NCI-H748 (cell line): ENCODE data around the gene CCDC172.

Experiments used
- DNase-seq: peaks from one replicate; lab custom pipeline; 2025; ENCODE audit not compliant: unreplicated experiment; lab: John Stamatoyannopoulos, UW

The CCDC172 gene, protein sequence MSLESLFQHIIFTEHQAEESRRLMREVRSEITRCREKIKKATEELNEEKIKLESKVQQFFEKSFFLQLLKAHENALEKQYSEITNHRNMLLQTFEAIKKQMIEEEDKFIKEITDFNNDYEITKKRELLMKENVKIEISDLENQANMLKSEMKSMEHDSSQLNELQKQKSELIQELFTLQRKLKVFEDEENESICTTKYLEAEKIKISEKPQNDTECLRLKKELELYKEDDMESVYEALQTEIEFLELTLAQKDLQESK

DNA sequence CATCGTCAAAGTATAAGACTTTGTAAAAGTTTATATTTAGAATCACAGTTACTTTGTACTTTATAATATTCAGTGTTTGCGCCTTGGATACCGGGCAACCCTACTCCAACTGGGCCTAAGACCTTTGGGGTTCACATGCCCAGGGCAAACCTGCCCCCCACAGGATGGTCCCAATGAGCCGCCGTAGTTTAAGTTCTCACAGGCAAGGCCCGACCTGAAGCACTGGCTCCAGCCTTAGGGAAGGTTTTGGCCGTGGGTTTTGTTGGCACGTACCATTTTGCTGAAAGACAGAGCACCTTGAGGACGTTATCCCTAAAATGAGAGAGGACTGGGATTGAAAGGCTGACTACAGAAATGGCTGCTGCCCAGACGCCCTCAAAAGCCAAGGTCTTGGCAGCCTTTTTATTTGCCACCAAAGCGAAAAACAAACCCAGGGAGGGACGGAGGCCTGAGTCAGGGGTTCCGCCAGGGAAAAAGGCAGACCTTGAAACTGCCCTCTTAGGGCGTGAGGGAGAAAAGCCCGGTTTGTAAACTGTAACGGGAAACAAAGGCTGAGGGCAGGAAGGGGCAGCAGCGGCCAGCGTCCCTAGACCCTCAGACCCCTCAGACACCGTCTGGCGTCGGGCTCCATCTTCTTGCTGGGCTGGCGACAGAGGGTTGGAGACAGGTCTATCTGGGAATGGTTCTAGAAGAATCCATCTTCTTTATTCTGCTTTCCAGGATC is at the start of gene CCDC172:
Gene CCDC172, plus strand, starts transcription at position 222 of the 724 bp plus-strand sequence. CDS start 564 bp downstream, outside the sequence.
- no peak for DNase-seq

DNA sequence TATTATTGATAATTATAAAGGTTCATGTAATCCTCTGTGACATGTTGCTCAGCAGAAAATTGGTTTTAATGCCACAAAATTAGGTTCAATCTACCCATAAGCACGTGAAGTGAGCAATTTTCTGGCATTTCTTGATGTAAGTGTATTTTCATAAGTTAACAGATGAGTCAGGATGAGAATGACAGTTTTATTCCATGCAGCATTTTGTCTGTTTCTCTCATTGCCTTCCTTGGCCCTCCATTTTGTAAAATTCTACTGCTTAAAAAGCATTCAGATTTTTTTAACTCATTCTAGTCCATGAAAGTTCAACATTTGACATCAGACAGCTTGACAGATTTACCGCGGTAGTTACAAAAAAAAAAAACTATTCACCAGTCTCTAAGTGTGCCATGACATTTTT is 47.3 kb upstream of the CCDC172 start:
- DNase-seq = no peak

DNA sequence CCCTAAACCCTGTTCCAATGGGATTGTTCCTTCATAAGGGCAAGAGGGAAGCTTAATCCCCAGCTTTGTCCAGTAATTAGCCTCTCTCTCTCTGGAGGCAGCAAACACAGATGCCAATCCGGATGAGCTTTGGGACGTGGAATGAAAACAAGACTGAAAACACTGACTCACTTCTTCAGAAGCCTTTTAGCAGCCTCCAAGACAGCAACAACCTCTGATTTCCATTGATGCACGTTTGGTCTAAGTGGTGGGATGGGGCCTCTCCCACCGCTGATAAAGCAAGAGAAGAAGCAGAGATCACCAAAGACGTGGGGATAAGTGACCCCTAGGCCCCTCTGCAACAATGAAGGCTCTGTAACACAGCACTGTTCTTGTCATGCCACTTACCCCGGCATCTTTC is 45.4 kb upstream of the CCDC172 start:
- DNase-seq = no peak

DNA sequence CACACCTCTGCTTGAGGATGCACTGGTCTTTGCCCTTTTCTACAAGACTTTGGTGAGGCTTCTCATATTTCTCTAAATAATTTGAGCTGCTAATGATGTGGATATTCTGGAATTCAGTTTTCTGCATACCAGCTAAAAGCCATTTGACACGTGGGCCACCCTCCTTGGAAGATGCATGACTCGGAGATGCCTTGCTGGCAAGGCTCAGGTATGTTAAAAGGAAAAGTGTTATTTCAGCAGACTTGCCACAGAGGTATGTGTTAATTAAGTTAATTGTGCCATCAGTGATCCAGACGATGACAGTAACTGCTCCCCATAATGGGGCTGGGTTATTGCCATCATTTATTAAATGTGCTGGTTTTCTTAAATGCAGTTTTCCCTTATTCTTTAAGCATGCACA is 42.5 kb upstream of the CCDC172 start:
- no peak for DNase-seq

DNA sequence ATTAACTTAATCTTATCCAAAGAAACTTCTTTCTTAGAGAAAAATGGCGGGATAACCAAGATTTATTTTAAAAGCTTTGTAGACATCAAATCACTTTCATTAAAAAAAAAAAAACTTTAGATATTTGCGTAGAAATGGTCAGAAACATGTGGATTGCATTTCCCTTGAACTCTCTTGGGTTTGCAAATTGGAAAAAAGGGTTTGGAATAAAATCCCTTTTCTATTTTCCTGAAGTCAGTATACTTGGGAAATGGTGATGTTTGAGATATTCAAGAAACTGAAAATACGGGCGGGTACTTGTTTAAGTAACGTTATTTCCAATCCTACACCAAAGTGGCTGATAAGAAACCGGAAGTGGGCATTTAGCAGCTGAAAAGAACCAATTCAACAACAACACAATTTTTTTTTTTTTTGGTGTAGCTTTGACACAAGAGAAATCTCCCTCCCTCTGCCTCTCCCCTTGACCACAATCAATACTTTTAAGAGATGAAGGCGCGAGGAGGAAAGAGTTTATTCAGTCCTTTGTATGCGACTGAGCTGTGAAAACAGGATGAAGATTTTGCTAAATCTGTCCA is 37.5 kb upstream of the CCDC172 start:
- no peak for DNase-seq

DNA sequence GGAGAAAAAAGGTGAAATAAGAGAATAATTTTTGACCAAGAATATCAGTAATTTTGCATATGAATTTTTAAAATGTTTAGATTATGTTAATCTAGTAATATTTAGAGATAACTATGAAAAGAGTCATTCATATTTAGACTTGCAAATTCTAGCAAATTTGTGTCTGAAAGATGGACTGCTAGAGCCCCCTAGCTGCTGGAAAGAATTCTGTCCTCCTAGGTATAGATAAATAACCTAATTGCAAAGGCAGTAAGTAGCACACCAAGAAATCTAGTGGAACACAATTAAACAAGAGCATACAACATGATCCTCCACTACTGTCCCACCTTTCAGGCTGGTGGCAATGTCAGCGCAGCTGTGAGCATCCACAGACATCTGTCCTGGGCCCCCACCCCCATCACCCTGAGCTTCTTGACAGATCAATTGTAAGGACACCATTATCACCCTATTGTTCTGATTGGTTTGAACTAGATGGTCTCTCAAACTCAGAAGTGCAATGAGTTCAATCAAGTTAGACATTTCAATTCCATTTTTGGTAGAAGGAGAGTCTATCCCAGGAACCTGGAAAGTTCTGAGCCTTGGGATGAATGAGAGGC is 36.2 kb upstream of the CCDC172 start:
- peak; percentile 8 for DNase-seq

DNA sequence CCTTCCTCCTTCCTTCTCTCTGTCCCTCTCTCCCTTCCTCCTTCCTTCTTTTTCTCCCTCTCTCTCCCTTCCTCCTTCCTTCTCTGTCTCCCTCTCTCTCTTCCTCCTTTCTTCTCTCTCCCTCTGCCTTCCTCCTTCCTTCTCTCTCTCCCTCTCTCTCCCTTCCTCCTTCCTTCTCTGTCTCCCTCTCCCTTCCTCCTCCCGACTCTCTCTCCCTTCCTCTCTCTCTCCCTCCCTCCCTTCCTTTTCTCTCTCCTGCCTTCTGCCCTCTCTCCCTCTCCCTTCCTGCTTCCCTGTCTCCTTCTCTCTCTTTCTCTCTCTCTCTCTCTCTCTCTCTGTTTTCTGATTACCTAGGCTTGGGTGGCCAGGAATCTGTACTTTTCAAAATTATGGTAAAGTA is 34.6 kb upstream of the CCDC172 start:
- no peak for DNase-seq

DNA sequence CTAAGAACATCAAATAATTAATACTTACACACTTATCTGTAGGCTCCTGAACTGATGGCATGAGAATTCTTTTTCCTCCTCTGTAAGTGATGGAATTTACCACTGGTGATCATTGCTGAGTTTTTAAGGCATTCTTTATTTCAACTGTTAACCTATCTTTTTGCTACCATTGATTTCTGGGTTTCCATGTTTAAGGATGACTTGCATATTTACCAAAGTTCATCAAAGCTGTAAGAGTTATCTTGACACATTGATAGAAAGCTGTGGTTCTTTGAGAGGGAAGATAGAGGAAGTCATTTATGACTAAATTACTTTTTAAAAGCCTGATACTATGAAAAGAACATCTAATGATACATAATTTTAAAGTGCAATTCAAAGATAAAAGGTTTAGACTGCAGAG is 31.8 kb upstream of the CCDC172 start:
- DNase-seq = no peak

DNA sequence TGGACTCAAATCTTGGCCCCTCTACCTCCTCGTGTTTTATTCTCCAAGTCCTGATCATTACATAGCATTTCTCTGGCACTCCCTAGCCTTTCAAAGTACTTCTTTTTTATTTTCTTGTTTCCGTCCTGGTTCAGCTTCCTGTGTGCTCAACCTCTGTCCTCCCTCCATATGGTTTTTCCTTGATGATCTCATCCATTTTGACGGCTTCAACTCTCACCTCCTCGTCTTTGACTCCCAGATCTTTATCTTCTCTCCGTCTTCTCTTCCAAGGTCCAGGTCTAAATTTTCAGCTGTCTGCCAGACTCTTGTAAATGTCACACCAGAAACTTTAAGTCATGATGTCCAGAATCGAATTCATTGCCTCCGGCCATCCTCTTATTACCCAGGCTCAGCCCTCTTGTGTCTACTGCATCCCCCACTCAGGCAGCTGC is 27.9 kb upstream of the CCDC172 start:
- no peak for DNase-seq

DNA sequence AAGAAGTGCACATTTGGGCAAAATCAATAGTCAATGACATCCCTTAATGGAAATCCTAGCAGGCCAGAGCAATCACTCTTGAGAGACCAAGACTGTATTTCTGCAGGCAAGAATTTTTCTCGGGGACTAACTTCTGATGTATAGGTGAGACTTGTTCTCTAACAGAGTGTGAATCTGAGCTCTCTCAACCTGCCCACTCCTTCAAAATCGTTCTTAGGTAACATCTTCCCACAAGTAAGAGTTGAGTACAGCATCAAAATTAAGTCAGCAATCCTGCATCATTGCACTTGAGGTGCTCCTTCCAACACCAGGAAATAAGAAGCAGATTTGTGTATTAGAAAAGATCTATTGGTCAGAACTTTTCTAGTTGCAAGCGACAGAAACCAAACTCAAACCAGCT is 25.7 kb upstream of the CCDC172 start:
- no peak for DNase-seq

DNA sequence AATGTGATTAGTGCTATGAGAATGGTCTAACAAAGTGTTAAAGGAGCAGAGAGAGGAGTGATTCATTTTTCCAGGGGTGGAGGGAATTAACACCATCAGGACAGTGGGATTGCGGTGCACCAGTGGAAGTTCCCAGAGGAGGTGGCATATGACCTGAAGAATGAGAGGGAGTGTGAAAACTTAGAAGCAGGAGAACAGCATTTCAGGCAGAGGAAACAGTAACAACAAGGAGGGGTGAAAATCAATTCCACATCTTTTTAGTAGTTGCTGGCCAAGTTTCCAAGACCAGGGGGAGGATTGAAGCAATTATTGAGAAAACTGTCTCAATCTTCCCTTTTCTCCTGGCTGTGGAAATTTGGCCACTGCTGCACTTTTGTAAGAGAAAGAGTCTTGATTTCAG is 23.7 kb upstream of the CCDC172 start:
- DNase-seq = no peak

DNA sequence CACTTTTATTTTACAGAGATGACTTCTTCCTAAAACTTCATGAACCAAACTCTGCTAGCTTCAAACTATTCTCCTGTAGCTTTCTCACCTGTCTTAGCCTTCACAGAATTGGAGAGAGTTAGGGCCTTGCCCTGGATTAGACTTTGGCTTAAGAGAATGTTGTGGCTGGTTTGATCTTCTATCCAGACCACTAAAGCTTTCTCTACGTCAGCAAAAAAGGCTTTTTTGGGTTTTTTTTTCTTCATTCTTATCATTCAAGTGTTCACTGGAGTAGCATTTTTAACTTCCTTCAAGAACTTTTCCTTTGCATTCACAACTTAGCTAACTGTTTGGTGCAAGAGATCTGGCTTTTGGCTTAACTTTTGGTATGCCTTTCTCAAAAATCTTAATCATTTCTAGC is 19.3 kb upstream of the CCDC172 start:
- DNase-seq = no peak

DNA sequence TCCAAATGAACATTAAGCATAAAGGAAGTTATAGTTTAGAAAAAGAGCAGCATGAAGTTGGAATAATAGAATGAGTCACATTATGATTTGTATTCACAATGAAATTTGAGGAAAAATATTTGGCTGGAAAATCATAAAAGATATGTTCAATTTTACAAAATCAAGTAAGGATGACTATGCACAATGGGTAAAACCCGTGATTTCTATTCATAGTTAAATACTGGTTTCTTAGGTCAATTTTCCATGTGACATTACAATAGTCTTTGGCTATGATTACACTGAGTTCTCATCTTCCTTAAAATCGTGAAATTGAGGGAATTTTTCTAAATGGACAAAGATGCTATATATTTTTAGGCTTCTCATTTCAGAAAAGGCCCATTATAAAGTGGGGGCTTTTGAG is 17.4 kb upstream of the CCDC172 start:
- DNase-seq = no peak

DNA sequence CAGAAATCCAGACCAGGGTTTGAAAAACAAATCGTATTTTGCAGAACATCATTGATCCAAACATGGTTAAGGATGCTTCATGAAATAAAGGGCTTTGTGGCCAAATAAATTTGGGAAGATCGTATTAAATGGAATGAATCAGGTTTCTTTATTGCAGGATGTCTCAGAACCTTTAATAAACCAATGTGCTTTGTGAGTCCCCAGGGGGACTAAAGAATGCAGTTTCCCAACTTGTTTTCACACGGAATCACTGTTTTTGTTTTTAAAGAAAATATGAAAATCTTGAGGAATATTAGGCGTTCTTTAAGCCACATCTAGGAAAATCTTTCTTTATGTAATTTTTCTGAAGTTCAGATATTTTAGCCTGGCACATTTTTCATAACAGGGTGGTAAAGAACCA is 16.8 kb upstream of the CCDC172 start:
- DNase-seq = no peak

DNA sequence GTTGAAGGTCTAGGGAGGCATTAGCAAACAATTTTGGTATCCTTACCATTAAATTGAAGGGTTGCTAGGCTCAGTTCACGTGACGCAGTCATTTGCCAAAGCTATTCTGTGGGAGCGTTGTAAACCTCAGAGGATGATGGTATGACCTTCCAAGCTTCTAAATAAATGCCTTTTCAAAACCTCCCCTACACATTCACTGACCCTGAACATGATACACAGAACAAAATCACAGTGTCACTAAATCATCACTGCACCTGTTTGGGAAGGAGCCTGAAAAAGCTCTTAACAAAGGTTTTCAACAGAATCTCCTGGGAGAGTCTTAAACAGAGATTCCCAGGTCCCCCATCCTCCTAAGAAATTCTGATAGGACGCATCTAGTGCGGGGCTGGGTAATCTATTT is 13.2 kb upstream of the CCDC172 start:
- no peak for DNase-seq

DNA sequence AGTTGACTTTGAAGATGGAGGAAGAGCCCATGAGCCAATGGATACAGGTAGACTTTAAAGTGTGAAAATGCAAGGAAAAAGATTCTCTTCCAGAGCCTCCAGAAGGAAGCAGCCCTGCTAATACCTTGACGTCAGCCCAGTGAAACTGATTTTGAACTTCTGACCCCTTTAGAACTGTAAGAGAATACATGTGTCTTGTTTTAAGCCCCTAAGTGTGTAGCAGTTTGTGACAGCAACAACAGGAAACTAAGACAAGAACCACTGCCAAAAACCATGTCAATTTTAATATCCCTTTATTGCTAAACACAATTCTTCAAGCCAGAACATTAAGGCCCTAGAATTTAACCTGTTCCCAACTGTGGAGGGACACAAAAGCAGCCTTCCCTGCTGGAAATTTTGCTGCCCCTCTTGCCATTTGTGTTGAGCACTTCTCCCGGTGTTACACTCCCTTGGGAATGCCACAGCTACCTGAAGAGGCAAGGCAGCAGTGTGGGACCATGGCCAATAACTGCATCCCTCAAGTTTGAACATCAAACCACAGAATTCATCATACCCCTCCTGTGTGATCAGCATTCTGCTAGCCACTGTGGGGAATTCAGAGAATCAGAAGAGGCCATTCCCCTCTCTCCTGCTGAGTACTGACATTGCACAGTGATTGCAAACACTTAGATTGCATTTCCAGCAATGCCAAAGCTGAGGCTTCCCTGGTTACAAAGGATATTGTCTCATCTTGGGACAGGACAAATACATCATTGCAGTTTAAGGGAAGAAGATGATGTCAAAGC is 12.3 kb upstream of the CCDC172 start:
- DNase-seq = no peak

DNA sequence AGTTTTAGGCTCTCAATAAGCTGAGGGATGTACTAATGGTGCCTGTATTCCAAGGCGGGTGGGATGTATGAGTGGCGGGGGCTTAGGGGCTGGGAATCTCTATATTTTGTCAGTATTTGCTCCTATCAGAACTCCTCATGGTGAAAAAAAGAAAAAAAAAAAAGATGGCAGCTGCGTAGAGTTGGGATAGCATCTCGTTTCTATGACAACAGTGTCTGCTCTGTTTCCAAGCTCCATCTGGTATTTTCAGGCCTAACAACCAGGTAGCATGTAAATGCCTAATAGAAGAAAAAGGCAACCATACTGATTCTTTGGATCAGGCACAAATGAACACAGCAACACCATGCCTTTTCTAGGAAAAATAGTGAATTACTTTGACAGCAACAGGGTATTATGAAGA is 11.7 kb upstream of the CCDC172 start:
- DNase-seq = no peak

DNA sequence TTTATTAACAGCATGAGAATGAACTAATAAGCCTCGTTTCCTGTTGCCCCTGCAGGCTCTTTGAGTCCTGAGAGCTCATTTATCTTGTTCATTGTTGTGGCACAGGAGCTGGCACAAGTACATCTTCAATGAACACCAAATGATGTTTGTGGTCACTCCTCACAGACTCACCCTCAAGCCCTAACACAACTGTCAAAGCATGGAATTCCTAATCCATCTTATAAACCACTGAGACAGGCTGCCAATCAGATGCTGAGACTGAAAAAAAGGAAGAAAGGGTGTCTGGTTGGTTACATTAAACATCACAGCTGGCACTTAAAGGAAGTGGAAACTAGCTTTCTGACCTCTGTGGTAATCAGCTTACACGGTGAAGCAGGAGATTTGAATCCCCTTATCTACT is 7.7 kb upstream of the CCDC172 start:
- DNase-seq = no peak

DNA sequence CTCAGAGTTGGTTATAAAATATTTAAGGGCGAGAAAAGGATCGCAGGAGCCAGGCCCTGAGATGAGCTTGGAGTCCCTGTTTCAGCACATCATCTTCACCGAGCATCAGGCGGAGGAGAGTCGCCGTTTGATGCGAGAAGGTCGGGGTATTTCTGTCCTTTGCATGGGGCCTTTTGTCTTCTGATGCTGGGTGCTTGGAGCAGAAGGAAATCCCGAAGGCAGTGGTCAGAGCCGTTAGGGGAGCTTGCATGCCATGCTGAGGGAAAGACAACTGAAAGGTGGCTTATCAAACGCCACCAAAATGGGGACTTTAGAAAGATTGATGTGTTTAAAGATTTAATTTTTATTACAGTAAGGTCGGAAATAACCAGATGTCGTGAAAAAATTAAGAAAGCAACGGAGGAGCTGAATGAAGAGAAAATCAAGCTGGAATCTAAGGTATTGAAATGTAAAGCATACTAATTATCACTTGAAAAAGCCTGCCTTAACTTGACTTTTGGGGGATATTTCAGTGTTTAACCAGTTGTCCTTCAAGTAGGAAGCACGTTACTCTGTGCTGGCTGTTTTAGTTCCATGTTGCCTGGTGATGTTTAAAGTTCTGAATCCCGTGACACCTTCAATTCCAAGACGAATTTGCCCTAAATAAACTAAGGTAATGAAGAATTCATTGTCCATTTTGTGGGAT is 845 bp downstream of the CCDC172 start:
- no peak for DNase-seq

DNA sequence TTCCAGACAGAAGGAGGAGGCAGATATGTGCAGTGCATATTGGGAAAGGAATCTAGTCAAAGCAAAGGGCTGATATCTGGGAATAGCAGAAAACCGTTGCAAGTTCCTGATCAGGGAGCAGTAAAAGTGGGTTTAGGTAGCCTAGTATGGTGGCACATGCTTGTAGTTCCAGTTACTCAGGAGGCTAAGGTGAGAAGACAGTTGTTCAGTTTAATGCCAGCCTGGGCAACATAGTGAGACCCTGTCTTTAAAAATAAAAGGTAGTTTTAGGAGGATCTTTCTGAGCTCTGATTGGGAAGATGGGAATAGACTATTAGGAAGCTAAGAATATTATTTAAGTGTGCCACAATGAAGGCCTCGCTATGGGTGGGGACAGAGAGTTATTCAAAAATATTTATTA is 1.7 kb downstream of the CCDC172 start:
- no peak for DNase-seq

DNA sequence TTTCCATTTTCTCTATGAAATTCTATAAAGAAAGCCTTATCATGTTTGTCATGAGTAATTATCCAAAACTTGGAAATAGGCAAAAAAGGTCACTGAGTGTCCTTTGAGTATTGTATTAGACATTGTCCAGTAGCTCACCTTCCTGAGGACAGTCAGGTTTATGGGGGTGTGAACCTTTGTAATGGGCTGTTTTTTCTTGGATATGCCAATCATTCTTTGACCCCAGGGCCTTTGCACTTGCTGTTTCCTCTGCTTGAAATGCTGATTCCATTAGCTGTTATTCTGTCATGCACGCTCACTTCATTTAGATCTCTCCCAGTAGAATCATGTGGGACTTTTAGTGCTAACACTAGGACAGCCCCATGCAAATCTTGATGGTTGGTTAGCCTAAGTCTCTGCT is 4.9 kb downstream of the CCDC172 start:
- DNase-seq = no peak
